ENCODE results near the gene TSEN34.
"Not testable (repeated sequence)": the region's sequence is repeated elsewhere in the genome, so short reads cannot be mapped to it uniquely, and the experiment has no call there.

Gene TSEN34

GRCh38 chr19:54240372-54241336, 49.5 kb downstream of the TSEN34 start:
- DNase-seq = not testable (repeated sequence)

DNA sequence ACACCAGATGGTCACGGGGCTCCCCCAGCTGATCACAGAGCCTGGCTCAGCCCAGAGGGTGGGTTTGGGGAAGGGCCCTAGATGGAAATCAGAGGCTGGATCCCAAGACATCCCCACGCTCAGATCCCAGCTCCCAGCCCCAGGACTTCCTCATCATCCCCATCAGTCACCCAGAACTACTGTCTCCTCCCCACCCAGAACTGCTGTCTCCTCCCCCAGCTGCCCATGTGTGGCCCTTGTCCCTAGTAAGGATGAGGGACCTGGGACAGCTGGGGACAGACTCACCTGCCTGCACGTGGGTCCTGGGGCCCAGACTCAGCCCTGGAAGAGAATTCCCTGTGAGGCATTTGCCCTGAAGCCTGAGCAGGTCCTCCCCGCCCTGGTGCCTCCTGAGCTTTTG, 51.1 kb downstream of the TSEN34 start:
- DNase-seq = not testable (repeated sequence)

DNA sequence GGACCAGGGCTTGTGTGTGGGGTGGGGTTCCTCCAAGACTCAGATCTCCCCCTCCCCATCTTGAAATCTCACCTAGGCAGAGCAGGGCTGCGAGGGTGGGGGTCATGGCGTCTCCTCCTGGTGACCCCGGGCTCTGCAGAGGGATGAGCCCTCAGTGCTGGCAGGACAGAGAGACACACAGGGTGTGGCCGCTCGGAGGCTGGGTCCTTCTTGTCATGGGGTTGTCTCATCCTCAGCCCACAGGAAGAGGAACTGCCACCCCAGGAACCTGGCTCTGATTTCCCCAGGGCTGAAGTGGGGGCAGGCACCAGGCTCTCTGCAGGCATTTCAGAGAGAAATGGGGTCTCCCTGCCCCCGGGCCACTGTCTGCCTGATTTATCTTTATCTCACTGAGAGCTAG, 51.5 kb downstream of the TSEN34 start, which contains the start of gene LILRA6:
LILRA6 (minus strand) TSS at position 145 of the 400 bp plus-strand sequence.
- DNase-seq = not testable (repeated sequence)

- DNase-seq = not testable (repeated sequence)
Measured at GRCh38 chr19:54243809-54244208, 52.7 kb downstream of the TSEN34 start.

Measured in DMS53 (cell line).